HCT116 (cell line): ENCODE data around the gene LDHD. TPM values are rescaled to one million over a fixed set of nuclear protein-coding genes. Genes with fewer than 3 reads are reported as not detected.

Experiments
- ATAC-seq: fragments of 200-7000 bp; cut with Tn5 transposase; 2 replicates; pipeline ENCODE4 v1.9.1; 2020; ENCODE audit warnings: mild to moderate bottlenecking, moderate library complexity
- BruUV-seq: library from RNA; stranded (reverse); fragments of 400-500 nt; replicated peaks from 2 replicates; lab custom pipeline; 2021; lab: Mats Ljungman, UMichigan
- CTCF ChIA-PET: fragments of 300-600 bp; sonication (Branson Sonifier 250); formaldehyde crosslinking; loops from one replicate; lab custom pipeline; 2021; ENCODE audit warnings: antibody characterized with exemption; lab: Charles Lee
- POLR2A ChIA-PET: fragments of 300-600, 350-600 bp; sonication (Branson Sonifier 250); formaldehyde crosslinking; loops from one replicate; lab custom pipeline; 2021; ENCODE audit warnings: antibody characterized with exemption; lab: Charles Lee
- RAD21 ChIA-PET, 2 experiments: fragments of 300-600 bp; sonication (Branson Sonifier 250); formaldehyde crosslinking; loops; one replicate each; lab custom pipeline; 2023; ENCODE audit warnings: low total read pairs in 2 of 2; ENCODE audit not compliant: uncharacterized antibody in 2 of 2, unreplicated experiment in 2 of 2, low non-redundant PET in 1 of 2; lab: Charles Lee
- DNase-seq: peaks from one replicate; pipeline ENCODE4 v3.0.0-alpha.2; 2010; ENCODE audit warnings: low read depth, low spot score
- H2AFZ ChIP-seq: fragments of 200-600 bp; shearing (Covaris generic), sonication (generic); 2 replicates; pipeline ENCODE4 v1.6.1; 2017; ENCODE audit warnings: low read depth, mixed run types, mixed read lengths, antibody characterized with exemption, low read length; ENCODE audit not compliant: poor library complexity, severe bottlenecking
- H3K27ac ChIP-seq: 2 replicates; pipeline ENCODE4 v1.5.1; 2012; ENCODE audit warnings: low read depth, low read length
- H3K27me3 ChIP-seq: fragments of 200-600 bp; sonication (generic); 2 replicates; pipeline ENCODE4 v1.6.1; 2016; ENCODE audit warnings: mixed run types, low read length, mixed read lengths; ENCODE audit not compliant: insufficient read depth
- H3K36me3 ChIP-seq, 2 experiments: fragments of 200-500 bp in 1 of 2; fragments of 200-600 bp in 1 of 2; sonication (Bioruptor generic) in 1 of 2; sonication (generic) in 1 of 2; 2 replicates each; pipeline versions ENCODE4 v1.5.1 to v1.6.1; 2014 to 2016; ENCODE audit warnings: low read length in 2 of 2, inconsistent platforms in 1 of 2, mixed read lengths in 1 of 2, mixed run types in 1 of 2; ENCODE audit not compliant: insufficient read depth in 2 of 2, control insufficient read depth in 1 of 2
- H3K4me1 ChIP-seq, 2 experiments: fragments of 200-600 bp in 1 of 2; sonication (generic) in 1 of 2; 2 replicates each; pipeline versions ENCODE4 v1.5.1 to v1.6.1; 2012 to 2017; ENCODE audit warnings: low read length in 2 of 2, inconsistent platforms in 1 of 2, mild to moderate bottlenecking in 1 of 2, mixed read lengths in 1 of 2, mixed run types in 1 of 2, moderate library complexity in 1 of 2; ENCODE audit not compliant: insufficient read depth in 2 of 2, control insufficient read depth in 1 of 2
- H3K4me2 ChIP-seq: fragments of 200-600 bp; sonication (generic); 2 replicates; pipeline ENCODE4 v1.6.1; 2017; ENCODE audit warnings: mixed run types, low read length, mixed read lengths
- H3K4me3 ChIP-seq, 2 experiments: fragments of 200-600 bp in 1 of 2; sonication (generic) in 1 of 2; replicated peaks in 1 of 2; 2 replicates each; pipeline ENCODE4 v1.5.1; 2011 to 2016; ENCODE audit warnings: low read length in 2 of 2, control low read depth in 1 of 2, low read depth in 1 of 2, mild to moderate bottlenecking in 1 of 2, mixed read lengths in 1 of 2, mixed run types in 1 of 2
- H3K79me2 ChIP-seq: fragments of 200-600 bp; sonication (generic); 2 replicates; pipeline ENCODE4 v1.6.1; 2017; ENCODE audit warnings: mild to moderate bottlenecking, mixed run types, low read length, moderate library complexity, mixed read lengths; ENCODE audit not compliant: insufficient read depth
- H3K9ac ChIP-seq: fragments of 200-600 bp; sonication (generic); 2 replicates; pipeline ENCODE4 v1.6.1; 2016; ENCODE audit warnings: low read length, mixed read lengths
- H3K9me2 ChIP-seq: fragments of 200-600 bp; sonication (generic), shearing (Covaris generic); 2 replicates; pipeline ENCODE4 v1.6.1; 2017; ENCODE audit warnings: mixed run types, mild to moderate bottlenecking, moderate library complexity; ENCODE audit not compliant: insufficient read depth
- H3K9me3 ChIP-seq, 2 experiments: fragments of 200-500 bp in 1 of 2; fragments of 200-600 bp in 1 of 2; sonication (Bioruptor generic) in 1 of 2; sonication (generic) in 1 of 2; 2 replicates each; pipeline ENCODE4 v1.6.1; 2014 to 2017; ENCODE audit warnings: low read length in 2 of 2, mixed read lengths in 2 of 2, inconsistent platforms in 1 of 2, low read depth in 1 of 2, mild to moderate bottlenecking in 1 of 2, mixed run types in 1 of 2, moderate library complexity in 1 of 2; ENCODE audit not compliant: control insufficient read depth in 1 of 2, insufficient read depth in 1 of 2
- H4K20me1 ChIP-seq: fragments of 200-600 bp; sonication (generic), shearing (Covaris generic); 2 replicates; pipeline ENCODE4 v1.6.1; 2017; ENCODE audit warnings: mixed run types, mild to moderate bottlenecking, moderate library complexity; ENCODE audit not compliant: insufficient read depth
- EGR1 ChIP-seq: IDR thresholded peaks from 2 replicates; pipeline ENCODE4 v1.6.1; 2012; ENCODE audit warnings: low read depth
- EZH2phosphoT487 ChIP-seq: fragments of 200-600 bp; IDR thresholded peaks from 2 replicates; pipeline ENCODE4 v1.6.1; 2018; ENCODE audit warnings: antibody characterized with exemption, borderline replicate concordance
- FOSL1 ChIP-seq: IDR thresholded peaks from 2 replicates; pipeline ENCODE4 v1.6.1; 2012; ENCODE audit warnings: low read depth
- POLR2AphosphoS5 ChIP-seq: IDR thresholded peaks from 2 replicates; pipeline ENCODE4 v1.6.1; 2011; ENCODE audit warnings: mild to moderate bottlenecking, low read depth, low read length, moderate library complexity
- RAD21 ChIP-seq: IDR thresholded peaks from 2 replicates; pipeline ENCODE4 v1.6.1; 2012; ENCODE audit warnings: low read depth, mild to moderate bottlenecking
- SIN3A ChIP-seq: IDR thresholded peaks from 2 replicates; pipeline ENCODE4 v1.6.1; 2012; ENCODE audit warnings: low read depth
- SP1 ChIP-seq: IDR thresholded peaks from 2 replicates; pipeline ENCODE4 v1.6.1; 2012; ENCODE audit warnings: low read depth
- SRF ChIP-seq: IDR thresholded peaks from 2 replicates; pipeline ENCODE4 v1.6.1; 2012; ENCODE audit warnings: low read depth
- YY1 ChIP-seq: IDR thresholded peaks from 2 replicates; pipeline ENCODE4 v1.6.1; 2011; ENCODE audit warnings: low read length, low read depth, moderate library complexity, mild to moderate bottlenecking; ENCODE audit not compliant: insufficient replicate concordance; ENCODE audit errors: extremely low read depth
- ZFX ChIP-seq: fragments of 450-650 bp; IDR thresholded peaks from 2 replicates; pipeline ENCODE4 v1.6.1; 2017
- ZNF274 ChIP-seq: fragments of 200-500 bp; sonication (Bioruptor generic); IDR thresholded peaks from 2 replicates; pipeline ENCODE4 v1.6.1; 2014; ENCODE audit warnings: mild to moderate bottlenecking, low read depth, low read length, inconsistent platforms
- intact Hi-C: fragments of 100-400 bp; cut with micrococcal nuclease; formaldehyde crosslinking; loops from 2 replicates; pipeline ENCODE4 v1.10.0; 2022
- total RNA-seq: library from RNA; stranded (reverse); gene quantifications from one replicate; pipeline ENCODE4 v1.2.1, GENCODE V29; 2021; ENCODE audit not compliant: unreplicated experiment
- TF ChIP-seq, protein P1 (sequence below): IDR thresholded peaks from 2 replicates; pipeline ENCODE4 v1.6.1; 2012
- TF ChIP-seq, protein P2 (sequence below), 3 experiments: fragments of 200-600 bp in 1 of 3; sonication (generic) in 1 of 3; IDR thresholded peaks in 2 of 3; conservative IDR thresholded peaks in 1 of 3; 2 replicates each; pipeline ENCODE4 v1.5.1; 2012 to 2017; ENCODE audit warnings: low read depth in 2 of 3, low read length in 2 of 3, antibody characterized with exemption in 1 of 3, borderline replicate concordance in 1 of 3, control low read depth in 1 of 3, mild to moderate bottlenecking in 1 of 3, mixed read lengths in 1 of 3, mixed run types in 1 of 3, moderate library complexity in 1 of 3; ENCODE audit not compliant: insufficient read depth in 1 of 3
- TF ChIP-seq, protein P3 (sequence below): IDR thresholded peaks from 2 replicates; pipeline ENCODE4 v1.6.1; 2011; ENCODE audit warnings: mild to moderate bottlenecking, low read length, moderate library complexity; ENCODE audit not compliant: insufficient replicate concordance; ENCODE audit errors: extremely low read depth

The LDHD gene
- total RNA-seq, 1 experiment from 2014 or later, result 3.4 TPM

DNA sequence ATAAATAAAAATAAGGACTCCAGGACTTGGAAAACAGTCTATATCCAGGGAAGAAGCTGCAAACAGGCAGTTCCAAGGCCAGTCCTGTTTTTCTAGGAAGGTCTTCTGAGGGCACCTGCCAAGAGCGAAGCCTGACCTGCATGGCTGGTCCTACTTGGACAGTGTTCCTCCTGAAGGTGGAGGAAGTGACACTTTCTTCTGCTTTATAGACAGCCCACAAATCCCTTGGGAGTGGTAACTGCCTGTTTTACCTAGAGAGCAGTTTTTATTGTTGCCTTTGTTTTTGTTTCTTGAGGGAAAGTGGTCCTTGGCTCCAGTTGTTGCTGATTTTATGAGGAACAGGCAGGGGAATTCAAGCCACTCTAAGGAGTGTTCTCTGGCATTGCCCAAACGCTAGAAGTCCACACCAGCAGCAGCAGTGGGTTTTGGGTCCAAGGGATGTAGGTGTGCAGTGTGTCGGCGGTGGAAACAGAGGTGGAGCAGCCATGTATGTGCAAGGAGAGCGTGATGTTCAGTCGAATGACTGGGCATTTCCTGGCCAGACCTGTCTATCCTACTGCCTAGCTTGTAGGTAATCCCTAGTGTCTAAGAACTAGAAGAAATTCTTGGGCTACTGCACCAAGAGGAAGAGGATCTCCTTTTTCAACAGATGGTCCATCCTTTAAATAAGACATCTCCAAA lies 35.3 kb downstream of the LDHD start:
- Histone ChIP-seq H3K9ac (no peak overlapping the region), H2AFZ (no peak overlapping the region), H3K79me2 (peaks cover 50% of the 10 kb centered on the region), H3K36me3 (no peaks in the 10 kb centered on the region), H3K4me2 (no peak overlapping the region), H3K27me3 (no peaks in the 10 kb centered on the region), H3K4me3 (no peak overlapping the region), H3K9me2 (no peaks in the 10 kb centered on the region), H3K27ac (no peak overlapping the region), H4K20me1 (no peaks in the 10 kb centered on the region), H3K4me1 (peaks cover 0 to 10% of the 10 kb centered on the region in 2 experiments; a peak in 1 of 4 replicates), H3K9me3 (no peaks in the 10 kb centered on the region)
- TF ChIP-seq, protein P1, sequence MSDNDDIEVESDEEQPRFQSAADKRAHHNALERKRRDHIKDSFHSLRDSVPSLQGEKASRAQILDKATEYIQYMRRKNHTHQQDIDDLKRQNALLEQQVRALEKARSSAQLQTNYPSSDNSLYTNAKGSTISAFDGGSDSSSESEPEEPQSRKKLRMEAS, result no peak
- no peak for TF ChIP-seq ZFX
- TF ChIP-seq, protein P2, sequence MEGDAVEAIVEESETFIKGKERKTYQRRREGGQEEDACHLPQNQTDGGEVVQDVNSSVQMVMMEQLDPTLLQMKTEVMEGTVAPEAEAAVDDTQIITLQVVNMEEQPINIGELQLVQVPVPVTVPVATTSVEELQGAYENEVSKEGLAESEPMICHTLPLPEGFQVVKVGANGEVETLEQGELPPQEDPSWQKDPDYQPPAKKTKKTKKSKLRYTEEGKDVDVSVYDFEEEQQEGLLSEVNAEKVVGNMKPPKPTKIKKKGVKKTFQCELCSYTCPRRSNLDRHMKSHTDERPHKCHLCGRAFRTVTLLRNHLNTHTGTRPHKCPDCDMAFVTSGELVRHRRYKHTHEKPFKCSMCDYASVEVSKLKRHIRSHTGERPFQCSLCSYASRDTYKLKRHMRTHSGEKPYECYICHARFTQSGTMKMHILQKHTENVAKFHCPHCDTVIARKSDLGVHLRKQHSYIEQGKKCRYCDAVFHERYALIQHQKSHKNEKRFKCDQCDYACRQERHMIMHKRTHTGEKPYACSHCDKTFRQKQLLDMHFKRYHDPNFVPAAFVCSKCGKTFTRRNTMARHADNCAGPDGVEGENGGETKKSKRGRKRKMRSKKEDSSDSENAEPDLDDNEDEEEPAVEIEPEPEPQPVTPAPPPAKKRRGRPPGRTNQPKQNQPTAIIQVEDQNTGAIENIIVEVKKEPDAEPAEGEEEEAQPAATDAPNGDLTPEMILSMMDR (IDR thresholded peaks at IDR 0.05 in 2 of 3, conservative IDR thresholded peaks at IDR 0.05 in 1 of 3; ENCODE audit: borderline replicate concordance in 1 of 3, insufficient read depth in 1 of 3, low read depth in 2 of 3, low read length in 2 of 3), result no peak
- TF ChIP-seq SP1, result no peak
- no peak for TF ChIP-seq SIN3A
- no peak for TF ChIP-seq POLR2AphosphoS5
- TF ChIP-seq, protein P3, sequence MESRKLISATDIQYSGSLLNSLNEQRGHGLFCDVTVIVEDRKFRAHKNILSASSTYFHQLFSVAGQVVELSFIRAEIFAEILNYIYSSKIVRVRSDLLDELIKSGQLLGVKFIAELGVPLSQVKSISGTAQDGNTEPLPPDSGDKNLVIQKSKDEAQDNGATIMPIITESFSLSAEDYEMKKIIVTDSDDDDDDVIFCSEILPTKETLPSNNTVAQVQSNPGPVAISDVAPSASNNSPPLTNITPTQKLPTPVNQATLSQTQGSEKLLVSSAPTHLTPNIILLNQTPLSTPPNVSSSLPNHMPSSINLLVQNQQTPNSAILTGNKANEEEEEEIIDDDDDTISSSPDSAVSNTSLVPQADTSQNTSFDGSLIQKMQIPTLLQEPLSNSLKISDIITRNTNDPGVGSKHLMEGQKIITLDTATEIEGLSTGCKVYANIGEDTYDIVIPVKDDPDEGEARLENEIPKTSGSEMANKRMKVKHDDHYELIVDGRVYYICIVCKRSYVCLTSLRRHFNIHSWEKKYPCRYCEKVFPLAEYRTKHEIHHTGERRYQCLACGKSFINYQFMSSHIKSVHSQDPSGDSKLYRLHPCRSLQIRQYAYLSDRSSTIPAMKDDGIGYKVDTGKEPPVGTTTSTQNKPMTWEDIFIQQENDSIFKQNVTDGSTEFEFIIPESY, result no peak
- TF ChIP-seq ZNF274, result no peak
- TF ChIP-seq EZH2phosphoT487, result no peak
- no peak for TF ChIP-seq FOSL1
- TF ChIP-seq EGR1, result no peak
- no peak for TF ChIP-seq YY1
- no peak for TF ChIP-seq SRF
- TF ChIP-seq RAD21, result no peak
- CTCF ChIA-PET, result no interaction called here
- no TSS peak for BruUV-seq
- POLR2A ChIA-PET, result no interaction called here
- RAD21 ChIA-PET, result no interaction called here
- intact Hi-C loops, result no loop called here
- no peak for DNase-seq
- ATAC-seq, result no peak
